Calu3 (cell line): ENCODE measurements around the gene RAB15. TPM values are rescaled to one million over a fixed set of nuclear protein-coding genes. Genes with fewer than 3 reads are reported as not detected.

Source experiments
- BruUV-seq: library from RNA; stranded (reverse); fragments of 400-500 nt; replicated peaks from 2 replicates; lab custom pipeline; 2021; lab: Mats Ljungman, UMichigan
- CTCF ChIA-PET: fragments of 300-600 bp; sonication (Branson Sonifier 250); formaldehyde crosslinking; loops from one replicate; lab custom pipeline; 2022; ENCODE audit warnings: antibody characterized with exemption; lab: Charles Lee
- DNase-seq: peaks from one replicate; pipeline ENCODE4 v3.0.0; 2022
- H3K27ac Mint-ChIP-seq: one replicate; pipeline ENCODE4 v1.8.0; 2022; ENCODE audit warnings: mixed read lengths; ENCODE audit not compliant: unreplicated experiment
- H3K27me3 Mint-ChIP-seq: one replicate; pipeline ENCODE4 v1.8.0; 2022; ENCODE audit warnings: mixed read lengths; ENCODE audit not compliant: unreplicated experiment
- H3K36me3 Mint-ChIP-seq: one replicate; pipeline ENCODE4 v1.8.0; 2022; ENCODE audit warnings: mild to moderate bottlenecking, moderate library complexity, mixed read lengths; ENCODE audit not compliant: insufficient read depth, unreplicated experiment
- H3K4me1 Mint-ChIP-seq: one replicate; pipeline ENCODE4 v1.8.0; 2022; ENCODE audit warnings: mild to moderate bottlenecking, low read depth, mixed read lengths; ENCODE audit not compliant: unreplicated experiment
- H3K4me3 Mint-ChIP-seq: one replicate; pipeline ENCODE4 v1.8.0; 2022; ENCODE audit warnings: mild to moderate bottlenecking, low read depth, moderate library complexity, mixed read lengths; ENCODE audit not compliant: unreplicated experiment
- H3K9me3 Mint-ChIP-seq: one replicate; pipeline ENCODE4 v1.8.0; 2022; ENCODE audit warnings: low read depth, mixed read lengths; ENCODE audit not compliant: unreplicated experiment
- intact Hi-C: fragments of 100-400 bp; cut with micrococcal nuclease; formaldehyde crosslinking; loops from one replicate; pipeline ENCODE4 v1.10.0; 2022; ENCODE audit not compliant: unreplicated experiment
- total RNA-seq: library from RNA; stranded (reverse); gene quantifications from 2 replicates; pipeline ENCODE4 v1.2.3, GENCODE V29; 2022
- TF ChIP-seq, protein P1 (sequence below): fragments of 200-600 bp; IDR thresholded peaks from one replicate; pipeline ENCODE4 v1.8.0; 2022; ENCODE audit warnings: antibody characterized with exemption; ENCODE audit not compliant: unreplicated experiment

Gene RAB15
- total RNA-seq, 1 experiment from 2014 or later, result 22.8 TPM

DNA sequence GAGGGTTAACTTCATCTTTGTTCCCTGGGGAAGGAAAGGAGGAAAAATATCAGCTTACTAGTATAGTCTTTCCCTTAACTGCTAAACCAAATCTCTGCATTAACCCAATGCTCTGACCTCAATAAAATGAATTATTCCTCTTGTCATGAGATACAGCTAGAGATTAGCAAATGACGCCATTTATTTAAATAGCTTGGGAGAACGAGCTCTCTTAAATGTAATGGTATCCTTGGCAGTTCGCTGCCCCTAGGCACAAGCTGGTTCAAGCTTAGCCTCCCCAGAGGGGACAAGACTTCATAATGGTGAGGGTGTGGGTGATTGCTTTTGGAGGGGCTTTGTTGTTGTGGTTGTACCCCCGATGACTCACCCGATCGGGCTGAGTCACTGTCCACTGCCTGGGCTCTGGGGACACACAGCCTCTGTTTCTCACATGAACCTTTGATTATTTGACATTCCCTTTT is 34.2 kb upstream of the RAB15 start:
- no peak for DNase-seq
- H3K27me3 Mint-ChIP-seq, result no peaks in the 10 kb centered on the region
- H3K4me3 Mint-ChIP-seq, result no peak overlapping the region
- intact Hi-C loops, result no loop called here
- BruUV-seq, result no TSS peak
- CTCF ChIA-PET, result interaction anchor here (0.8 to 1.3 kb wide), 3 partner anchors 14 to 54 kb away, joined by 3 to 6 read pairs (median 3); no protein-coding TSS in a partner anchor
- H3K9me3 Mint-ChIP-seq, result no peaks in the 10 kb centered on the region
- H3K4me1 Mint-ChIP-seq, result peaks cover 8% of the 10 kb centered on the region
- no peaks in the 10 kb centered on the region for H3K36me3 Mint-ChIP-seq
- H3K27ac Mint-ChIP-seq, result no peak overlapping the region
- TF ChIP-seq, protein P1, sequence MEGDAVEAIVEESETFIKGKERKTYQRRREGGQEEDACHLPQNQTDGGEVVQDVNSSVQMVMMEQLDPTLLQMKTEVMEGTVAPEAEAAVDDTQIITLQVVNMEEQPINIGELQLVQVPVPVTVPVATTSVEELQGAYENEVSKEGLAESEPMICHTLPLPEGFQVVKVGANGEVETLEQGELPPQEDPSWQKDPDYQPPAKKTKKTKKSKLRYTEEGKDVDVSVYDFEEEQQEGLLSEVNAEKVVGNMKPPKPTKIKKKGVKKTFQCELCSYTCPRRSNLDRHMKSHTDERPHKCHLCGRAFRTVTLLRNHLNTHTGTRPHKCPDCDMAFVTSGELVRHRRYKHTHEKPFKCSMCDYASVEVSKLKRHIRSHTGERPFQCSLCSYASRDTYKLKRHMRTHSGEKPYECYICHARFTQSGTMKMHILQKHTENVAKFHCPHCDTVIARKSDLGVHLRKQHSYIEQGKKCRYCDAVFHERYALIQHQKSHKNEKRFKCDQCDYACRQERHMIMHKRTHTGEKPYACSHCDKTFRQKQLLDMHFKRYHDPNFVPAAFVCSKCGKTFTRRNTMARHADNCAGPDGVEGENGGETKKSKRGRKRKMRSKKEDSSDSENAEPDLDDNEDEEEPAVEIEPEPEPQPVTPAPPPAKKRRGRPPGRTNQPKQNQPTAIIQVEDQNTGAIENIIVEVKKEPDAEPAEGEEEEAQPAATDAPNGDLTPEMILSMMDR, result no peak

DNA sequence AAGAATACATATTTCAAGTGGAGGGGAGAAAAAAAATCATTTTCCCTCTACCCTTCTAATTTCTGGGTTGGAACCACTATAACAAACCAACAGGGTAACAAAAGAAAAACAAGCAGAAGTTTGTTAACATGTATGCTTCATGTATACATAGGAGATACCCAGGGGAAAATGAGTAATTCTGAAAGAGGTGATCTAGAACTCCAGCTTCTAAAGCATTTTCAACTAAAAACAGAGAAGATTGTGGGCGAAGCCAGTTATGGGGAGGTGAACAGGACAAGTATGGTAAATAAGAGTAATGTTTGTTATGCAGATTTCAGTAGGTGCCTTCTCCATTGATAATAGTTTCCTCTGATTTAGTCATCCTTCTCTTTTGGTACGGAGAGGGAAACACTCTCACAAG is 31.3 kb upstream of the RAB15 start:
- TF ChIP-seq, protein P1, result no peak
- no TSS peak for BruUV-seq
- CTCF ChIA-PET, result no interaction called here
- intact Hi-C loops, result no loop called here
- no peak overlapping the region for H3K27ac Mint-ChIP-seq
- H3K27me3 Mint-ChIP-seq, result no peaks in the 10 kb centered on the region
- peaks cover 8% of the 10 kb centered on the region for H3K4me1 Mint-ChIP-seq
- H3K36me3 Mint-ChIP-seq, result no peaks in the 10 kb centered on the region
- no peaks in the 10 kb centered on the region for H3K9me3 Mint-ChIP-seq
- no peak overlapping the region for H3K4me3 Mint-ChIP-seq
- DNase-seq, result no peak

- Mint-ChIP-seq H3K4me3 (no peak overlapping the region), H3K9me3 (no peaks in the 10 kb centered on the region), H3K36me3 (no peaks in the 10 kb centered on the region), H3K27me3 (no peaks in the 10 kb centered on the region), H3K27ac (no peak overlapping the region), H3K4me1 (peaks cover 13% of the 10 kb centered on the region)
- TF ChIP-seq, protein P1, result no peak
- BruUV-seq, result no TSS peak
- no peak for DNase-seq
- intact Hi-C loops, result no loop called here
- CTCF ChIA-PET, result no interaction called here
Measured at GRCh38 chr14:65002586-65003210, 30.6 kb upstream of the RAB15 start.

- Mint-ChIP-seq H3K9me3 (no peaks in the 10 kb centered on the region), H3K4me1 (peaks cover 19% of the 10 kb centered on the region), H3K27ac (no peak overlapping the region), H3K36me3 (no peaks in the 10 kb centered on the region), H3K27me3 (no peaks in the 10 kb centered on the region), H3K4me3 (no peak overlapping the region)
- no peak for DNase-seq
- intact Hi-C loops, result no loop called here
- no TSS peak for BruUV-seq
- CTCF ChIA-PET, result no interaction called here
- TF ChIP-seq, protein P1, result no peak
Measured at GRCh38 chr14:65001723-65002122, 29.6 kb upstream of the RAB15 start.
